HuH-7 (cell line): ENCODE results near the gene ZNF597.

Source experiments
- DNase-seq: peaks from one replicate; pipeline ENCODE4 v3.0.0; 2011; ENCODE audit warnings: low spot score

The ZNF597 gene, protein sequence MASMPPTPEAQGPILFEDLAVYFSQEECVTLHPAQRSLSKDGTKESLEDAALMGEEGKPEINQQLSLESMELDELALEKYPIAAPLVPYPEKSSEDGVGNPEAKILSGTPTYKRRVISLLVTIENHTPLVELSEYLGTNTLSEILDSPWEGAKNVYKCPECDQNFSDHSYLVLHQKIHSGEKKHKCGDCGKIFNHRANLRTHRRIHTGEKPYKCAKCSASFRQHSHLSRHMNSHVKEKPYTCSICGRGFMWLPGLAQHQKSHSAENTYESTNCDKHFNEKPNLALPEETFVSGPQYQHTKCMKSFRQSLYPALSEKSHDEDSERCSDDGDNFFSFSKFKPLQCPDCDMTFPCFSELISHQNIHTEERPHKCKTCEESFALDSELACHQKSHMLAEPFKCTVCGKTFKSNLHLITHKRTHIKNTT

DNA sequence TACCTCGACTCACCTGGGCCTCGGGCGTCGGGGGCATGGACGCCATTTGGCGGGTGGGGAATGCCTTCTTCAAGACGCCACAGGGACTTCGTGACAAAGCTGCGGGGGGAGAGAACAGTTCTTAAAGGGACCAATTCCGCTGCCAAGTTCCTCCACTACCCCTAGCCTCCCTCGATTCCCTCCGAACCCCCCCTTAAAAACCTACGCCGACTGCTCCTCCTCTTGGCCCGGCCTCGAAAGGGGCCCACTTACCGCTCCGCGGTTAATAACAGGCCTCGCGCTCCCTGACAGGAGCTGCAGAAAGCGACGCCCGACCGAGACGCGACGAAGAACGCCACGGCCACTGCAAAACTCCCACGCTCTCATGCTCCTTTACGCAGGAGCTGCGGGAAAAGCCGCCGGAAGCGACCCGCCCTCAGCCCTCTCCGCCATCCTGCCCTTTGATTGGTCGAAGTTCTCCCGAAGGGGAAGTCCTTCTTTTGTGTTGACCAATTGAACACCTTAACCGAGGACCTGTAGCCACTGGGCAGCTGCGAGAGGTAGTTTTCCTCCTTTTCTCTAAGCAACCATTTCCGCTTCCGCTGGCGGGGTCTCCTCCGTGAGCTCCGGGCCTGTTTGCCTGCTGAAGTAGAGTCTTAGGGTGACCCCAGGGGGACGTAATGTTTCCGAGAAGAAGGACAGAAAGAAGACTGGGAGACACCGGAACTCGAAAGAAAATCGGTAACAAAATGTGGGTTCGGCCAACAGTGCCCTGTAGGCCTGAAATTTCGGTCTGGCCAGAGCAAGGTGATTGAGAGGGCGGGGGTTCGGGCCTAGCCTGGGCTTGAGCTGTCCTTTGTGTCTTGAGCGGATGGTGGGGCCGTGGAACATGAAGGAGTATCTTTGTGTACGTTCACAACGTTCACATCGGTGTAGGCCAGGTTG, at the start of gene ZNF597, which contains the start of gene NAA60:
Gene ZNF597, minus strand, starts transcription at position 397 of the 924 bp plus-strand sequence. Its CDS starts 351 bp downstream, at position 46.
Gene NAA60, plus strand, starts transcription at position 573 of the 924 bp plus-strand sequence. CDS start 32,548 bp downstream, outside the sequence.
- peak; percentile 89 for DNase-seq

DNA sequence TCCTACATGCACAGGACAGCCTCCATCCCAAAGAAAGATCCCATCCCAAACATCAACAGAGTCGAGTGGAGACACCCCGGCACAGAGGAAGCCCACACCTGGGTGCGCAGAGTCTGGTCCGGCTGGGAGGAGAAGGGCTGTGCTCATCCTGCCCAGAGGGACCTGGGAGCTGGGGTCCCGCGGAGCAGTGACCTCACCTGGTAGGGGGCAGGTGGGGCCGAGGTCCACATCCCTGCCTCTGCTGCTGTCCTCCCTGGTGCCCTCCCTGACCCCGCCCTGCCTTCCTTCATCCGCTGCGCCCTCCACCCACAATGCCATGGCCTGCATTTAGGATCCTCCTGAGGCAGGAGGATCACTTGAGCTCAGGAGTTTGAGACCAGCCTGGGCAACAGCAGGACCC, 49.1 kb upstream of the ZNF597 start:
- DNase-seq: no peak

DNA sequence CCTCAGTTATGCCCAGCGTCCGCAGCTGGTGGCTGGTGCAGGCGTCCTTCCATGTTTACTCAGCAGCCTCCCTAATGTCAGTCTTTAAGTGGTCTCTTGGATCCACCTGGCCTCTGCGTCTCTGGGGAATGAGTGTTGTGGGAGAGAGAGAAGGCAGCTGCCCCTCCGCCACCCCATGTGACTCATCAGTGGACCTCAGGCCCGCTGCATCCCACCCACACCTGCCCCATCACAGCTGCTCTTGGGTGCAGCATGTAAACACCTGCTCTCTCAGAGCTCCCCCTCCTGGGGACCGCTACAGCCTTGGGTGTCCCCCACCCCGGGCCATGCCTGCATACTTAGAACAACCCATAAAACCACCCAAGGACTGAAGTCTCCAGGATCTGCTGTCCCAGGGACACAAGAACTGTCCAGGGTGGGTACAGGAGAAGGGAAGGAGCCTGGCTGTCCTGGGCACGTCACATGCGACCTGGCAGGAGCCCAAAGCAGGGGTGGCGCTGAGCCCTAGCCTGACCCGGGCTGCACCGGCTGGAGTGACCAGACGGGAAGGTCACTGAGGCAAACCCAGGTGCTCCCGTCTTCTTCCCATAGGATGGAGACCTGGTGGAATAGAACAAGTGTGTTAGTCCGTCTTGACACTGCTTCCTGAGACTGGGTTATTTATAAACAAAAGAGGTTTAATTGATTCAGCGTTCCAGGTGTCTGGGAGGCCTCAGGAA, 47.8 kb upstream of the ZNF597 start:
- DNase-seq: no peak

DNA sequence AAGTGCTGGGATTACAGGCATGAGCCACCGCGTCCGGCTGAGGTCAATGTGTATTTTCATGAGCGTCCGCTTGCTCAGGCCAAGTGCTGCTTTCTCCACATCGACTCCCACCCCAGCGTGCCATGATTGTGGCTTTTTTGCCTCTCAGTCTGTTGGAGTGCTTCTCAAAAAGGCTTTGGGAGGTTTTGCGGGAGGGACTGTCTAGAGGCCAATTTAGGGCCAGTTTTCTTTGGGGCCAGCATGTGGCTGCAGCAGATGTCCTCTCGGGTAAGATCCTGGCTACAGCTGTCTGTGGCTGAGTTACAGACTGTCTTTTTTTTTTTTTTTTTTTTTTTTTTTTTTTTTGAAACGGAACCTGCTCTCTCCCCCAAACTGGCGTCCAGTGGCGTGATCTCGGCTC, 45.5 kb upstream of the ZNF597 start:
- no peak for DNase-seq

DNA sequence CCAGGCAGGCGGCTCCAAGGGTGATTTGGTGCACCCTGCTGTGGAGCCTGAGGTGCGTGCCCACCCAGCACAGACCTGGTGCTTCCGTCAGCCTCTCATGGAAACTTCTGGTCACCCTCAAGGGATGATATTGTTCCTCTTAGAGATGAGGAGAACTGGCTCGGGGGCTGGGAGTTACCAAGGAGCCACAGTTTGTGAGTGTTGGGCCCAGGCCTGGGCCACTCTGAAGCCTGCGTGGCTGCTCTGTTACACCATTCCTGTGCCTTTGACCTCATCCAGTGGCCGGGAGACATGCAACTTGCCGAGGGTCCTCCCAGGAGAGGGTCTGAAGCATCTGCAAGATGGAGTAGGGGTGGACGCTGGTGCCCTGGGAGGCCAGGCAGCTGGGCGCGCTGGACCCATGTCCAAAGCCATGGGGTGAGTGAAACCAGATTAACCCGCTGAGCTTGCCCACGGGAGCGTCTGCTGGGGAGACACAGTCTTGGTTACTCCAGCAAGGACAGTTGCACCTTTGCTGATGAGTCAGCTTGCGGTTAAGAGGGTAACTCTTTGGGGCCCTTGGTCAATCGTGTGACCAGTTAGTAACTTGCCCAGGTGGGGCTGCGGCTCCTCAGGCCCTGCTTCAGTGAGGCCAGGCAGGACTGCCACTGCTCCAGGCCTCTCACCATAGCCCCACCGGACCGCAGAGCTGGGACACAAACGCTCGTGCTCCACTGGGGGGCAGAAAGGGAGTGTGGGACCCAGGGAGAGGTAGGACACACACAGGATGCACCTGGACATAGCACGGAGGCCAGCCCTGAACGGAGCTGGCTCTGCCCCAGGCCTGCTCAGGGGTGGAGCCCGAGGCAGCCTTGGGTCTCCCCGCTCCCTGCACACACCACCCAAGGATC, 44.5 kb upstream of the ZNF597 start:
- DNase-seq: no peak

DNA sequence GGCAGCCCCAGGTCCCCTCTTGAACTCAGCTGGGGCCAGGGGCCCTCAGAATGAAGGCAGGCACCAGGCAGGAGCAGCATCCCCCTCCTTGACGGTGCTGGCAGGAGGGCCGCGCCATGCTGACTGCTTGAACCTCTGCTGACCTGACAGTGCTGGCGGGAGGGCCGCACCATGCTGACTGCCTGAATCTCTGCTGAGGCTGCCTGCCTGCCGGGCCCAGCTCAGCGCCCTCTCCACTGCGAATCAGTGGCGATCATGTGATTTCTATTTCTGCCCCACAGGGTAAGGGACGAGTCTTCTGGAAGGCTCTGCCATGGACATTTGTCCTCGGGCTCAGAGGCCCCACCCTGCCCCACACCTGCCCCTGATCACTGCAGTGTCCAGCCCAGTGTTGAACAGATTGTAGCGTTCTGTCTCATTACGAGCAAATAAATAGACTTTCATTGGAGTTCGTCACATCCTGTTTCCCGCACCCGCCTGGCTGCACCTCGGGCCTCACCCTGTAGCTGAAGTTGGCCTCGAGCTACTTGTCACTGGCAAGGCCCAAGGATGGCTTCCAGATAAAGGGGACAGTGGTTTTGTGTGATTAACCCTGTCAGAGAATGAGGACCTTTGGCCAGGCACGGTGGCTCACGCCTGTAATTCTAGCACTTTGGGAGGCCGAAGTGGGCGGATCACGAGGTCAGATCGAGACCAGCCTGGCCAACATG, 43.4 kb upstream of the ZNF597 start:
- DNase-seq: no peak

DNA sequence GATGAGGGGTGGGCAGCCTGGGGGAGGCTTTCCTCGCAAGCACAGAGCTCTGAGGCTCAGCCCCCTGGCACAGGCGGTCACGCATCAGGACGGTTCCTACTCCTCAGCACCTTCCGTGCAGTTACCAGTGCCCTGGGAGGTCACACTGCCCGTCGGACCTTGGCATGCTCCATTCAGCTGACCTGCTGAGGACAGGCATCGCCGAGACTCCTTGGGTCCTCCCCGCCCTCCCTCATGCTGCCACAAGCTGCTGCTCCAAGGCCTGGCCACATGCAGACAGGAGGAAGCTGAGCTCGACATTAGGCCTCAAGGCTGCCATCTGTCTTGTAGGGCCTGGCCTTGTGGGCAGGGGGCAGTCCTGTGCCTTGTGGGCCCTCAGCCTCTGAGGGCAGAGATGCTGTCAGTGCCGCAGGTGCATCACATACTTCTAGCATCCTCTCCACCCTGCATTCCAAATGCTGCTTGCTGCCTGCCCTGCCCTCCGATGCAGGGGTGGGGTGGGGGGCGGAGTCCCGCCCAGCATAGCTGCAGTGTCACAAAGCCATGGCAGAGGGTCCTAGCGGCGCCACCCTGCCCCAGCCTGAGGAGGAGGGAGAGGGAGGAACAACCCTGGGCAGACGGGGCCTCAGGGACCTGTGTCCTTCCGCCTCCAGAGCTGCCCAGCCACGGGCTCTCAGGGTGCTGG, 42.7 kb upstream of the ZNF597 start:
- no peak for DNase-seq

DNA sequence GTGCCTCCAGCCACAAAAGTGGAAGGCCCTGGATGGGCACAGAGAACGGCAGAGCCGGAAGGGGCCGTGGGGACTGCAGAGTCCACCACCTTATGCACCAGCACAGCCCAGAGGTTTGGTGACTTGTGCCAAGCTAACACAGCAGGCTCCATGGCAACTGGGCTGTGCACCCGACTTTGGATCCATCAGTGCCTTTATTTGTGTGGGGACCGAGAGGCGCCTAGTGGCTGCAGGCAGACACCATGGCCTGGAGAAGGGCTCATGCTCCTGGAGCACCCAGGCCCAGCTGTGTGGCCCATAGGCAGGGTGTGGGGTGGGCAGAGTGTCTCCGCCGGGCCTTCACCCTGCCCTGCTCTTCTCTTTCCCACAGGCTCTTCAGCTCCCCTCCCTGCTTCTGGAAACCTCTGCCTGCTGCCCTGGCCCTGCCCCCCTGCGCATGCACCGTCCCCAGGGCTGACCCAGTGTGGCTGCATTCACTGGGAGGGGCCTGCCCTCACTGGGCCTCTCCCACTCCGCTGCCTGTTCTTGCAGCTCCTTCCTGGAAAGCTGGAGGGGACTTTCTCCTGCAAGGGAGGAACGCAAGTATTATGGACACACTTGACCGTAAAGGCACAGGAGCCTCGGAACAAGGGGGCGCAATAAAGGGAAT, 41.9 kb upstream of the ZNF597 start:
- no peak for DNase-seq

DNA sequence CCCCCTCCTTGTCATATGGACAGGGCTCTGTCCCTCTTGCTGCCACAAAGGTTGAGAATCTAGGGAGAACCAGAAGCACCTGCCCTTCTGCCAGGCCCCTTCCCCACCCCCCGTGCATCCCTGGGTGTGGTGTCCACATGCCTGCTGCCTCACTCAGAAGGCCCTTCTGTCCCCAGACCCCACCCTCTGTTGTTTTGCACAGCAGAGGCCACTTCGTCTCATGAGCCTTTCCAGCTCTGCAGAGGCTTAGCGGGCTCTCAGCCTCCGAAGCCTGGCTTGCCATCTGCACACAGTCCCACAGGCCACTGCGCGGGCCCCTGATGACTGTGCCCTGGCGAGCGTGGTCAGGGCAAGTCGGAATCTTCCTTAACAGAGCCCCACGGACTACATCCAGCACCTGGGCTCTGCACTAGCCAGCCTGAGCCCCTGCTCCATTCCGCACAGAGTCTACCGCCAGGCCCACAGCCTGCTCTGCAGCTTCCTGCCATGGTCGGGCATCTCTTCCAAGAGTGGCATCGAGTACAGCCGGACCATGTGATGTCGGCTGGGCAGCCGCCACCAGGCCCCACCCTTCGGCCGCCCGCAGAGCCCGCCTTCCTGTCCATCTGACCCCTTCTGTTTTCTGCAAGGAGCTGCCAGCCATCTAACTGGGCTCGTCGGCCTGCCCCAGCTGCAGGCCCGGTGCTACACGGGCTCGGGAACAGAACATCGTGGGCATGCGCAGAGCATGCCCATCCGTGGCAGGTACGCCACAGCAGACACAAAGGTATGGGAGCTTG, 41.2 kb upstream of the ZNF597 start:
- no peak for DNase-seq

DNA sequence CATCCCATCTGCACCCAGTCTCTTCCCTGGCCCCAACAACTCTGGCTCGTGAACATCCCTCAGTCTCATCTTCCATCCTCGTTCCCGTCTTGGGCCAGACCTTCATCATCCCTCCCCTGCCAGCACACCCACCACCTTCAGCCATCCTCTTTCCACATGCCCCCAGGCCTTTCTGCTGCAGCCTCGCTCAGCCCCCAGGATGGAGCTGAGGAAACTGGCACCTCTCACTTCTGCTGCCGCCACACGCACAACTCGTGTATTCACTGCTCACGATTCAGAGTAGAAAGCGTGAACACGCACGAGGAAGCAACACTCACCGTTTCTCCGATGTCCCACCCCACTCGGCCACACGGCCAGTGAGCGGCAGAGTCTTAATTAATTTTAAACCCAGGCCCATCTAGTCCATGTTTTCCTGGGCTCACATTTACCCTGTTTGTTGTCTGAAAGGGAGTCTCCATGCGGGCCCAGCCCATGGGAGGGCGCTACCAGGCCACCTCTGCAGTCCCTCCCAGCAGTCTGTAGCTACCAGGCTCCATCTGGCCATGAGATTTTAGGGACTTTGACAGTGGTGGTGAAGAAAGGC, 39.4 kb upstream of the ZNF597 start:
- no peak for DNase-seq

DNA sequence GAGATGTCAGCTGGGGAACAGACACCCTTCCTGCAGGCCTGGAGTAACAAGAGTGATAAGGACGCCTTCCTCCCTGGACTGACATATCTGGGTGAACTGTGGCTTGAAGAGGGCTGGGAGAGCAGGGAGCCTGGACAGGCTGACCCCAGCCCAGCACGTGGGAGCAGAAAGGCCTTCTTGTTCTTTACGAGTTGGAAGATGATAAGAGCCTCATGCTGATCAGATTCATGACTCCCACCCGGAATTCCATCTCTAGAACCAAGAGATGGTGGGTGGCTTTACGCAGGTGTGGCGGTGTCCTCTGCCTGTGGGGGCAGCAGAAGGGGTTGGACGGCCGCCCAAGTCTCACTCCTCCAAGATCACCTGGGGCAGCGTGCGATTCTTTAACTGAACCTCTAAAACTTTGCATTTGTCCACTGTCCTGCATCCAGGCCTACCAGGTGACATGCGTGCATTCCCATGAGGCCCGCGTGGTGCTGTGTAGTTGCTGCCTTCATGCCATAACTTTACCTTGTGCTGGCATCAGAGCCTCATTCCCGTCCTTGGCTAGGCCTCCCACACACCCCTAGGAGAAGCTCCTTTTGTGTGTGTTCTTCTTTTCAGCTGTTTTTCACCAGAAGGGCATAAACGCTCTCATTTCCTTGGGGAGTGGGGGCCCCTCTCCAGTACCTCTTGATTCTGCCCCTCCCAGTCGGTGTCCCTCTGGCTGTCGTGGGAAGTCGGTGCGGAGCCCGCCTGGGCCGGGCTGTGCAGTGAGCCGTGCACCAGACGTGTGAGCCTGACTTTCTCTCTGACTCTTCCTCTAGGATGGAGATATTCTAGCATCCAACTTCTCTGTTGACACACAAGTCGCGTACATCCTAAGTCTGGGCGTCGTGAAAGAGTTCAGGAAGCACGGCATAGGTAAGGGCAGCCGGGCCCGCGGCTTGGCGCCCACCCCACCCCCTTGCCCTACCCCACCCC, 38.7 kb upstream of the ZNF597 start:
- DNase-seq: no peak

DNA sequence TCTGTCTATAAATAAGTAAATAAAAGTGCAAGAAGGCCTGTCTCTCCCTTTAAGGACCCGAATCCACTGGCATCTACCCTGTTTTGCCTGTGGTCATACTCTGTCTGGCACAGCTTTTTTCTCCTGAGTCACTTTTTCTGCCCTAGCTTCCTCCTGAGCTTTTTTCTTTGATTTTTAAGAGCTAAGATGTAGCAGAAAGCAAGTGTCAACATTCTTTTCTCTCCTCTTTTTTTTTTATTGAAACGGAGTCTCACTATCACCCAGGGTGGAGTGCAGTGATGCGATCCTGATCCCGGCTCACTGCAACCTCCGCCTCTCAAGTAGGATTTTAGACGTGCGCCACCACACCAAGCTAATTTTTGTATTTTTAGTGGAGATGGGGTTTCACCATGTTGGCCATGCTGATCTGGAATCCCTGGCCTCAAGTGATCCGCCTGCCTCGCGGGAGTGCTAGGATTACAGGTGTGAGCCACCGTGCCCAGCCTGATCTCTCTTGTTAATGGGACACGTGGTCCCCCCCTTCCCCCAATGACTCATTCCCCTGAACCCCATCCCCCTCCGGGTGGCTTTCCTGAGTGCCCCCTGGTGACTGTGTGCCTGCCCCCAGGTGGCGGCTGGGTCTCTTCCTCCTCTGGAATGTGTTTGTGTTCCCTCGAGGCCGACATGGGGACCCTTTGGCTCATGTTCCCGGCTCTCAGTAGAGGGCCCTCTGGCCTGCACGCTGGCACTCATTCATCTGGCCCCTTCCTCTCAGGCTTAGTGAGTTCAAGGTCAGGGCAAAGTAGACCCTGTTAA, 37.8 kb upstream of the ZNF597 start:
- no peak for DNase-seq

DNA sequence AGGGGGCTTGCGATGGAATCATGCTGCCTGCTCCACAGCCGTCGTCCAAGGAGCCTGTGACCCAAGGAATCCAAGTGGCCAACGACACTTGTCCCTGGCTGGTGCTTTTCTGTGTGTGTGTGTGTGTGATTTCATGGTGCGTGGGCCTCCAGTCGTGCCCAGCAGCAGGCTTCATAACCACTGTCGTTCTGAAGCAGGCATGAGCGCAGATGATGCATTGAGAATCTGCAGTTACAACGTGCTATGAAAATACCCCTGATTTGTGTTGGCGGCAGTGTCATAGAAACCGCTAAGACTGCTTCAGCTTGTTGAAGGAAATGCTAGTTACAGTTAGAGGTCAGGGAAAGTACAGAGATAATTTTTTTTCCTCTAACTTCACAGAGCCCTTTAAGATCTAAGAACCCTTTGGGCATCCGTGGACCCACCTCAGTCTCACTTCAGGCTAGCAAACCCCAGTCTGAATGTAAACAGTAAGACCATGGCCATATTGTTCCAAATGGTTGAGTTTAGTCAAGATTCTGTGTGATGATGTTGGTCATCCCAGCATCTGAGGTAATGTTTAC, 36.4 kb upstream of the ZNF597 start:
- DNase-seq: no peak

DNA sequence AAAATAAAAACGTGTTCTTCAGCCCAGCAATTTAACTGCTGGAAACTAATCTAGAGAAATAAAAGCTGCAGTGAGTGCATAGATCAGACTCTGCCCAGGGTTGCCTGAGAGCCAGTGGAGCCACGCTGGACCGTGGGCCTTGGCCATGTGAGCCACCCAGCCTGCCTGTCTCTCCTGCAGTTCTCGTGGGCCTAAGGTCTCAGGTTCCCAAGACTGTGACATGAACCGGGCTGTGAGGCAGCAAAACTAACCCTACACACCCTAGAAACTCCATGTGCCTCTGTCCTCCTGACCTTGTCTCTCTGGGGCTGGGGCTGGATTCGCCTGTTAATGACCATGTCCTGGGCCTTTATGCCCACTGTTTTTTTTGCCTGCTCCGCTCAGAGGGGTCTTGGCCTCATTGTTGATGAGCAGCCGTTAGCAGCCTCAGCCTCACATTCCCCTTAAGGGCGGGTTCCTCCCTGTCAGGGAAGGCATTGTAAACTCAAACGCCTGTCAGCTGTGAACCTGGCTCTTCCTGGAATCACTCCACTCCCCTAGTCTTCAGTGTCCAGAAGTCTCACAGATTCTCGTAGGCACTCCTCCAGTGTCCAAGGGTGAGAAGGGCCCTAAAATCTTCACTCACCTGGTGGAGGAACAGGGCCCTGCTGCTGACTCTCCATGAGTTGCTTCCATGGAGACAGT, 35.1 kb upstream of the ZNF597 start:
- DNase-seq: no peak

DNA sequence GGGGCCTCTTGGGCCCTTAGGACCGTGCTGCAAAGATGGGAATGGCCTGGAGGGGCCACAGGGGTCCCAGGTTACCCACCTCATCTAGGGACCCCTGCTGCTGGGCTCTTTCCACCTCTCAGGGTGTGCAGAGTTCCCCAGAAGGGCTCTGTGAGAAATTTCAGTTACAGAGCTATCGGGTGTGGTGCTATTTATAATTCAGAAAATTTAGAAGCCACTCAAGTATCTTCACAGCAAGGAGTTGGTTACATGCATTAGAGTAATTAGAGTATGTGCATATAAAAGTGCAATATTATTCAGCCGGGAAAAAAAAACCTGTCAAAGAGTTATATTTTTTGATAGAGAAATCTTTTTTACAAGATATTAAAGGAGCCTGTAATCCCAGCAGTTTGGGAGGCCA, 33.1 kb upstream of the ZNF597 start:
- no peak for DNase-seq
